Tibial artery (tissue), 4 donors: Measurements from ENCODE around the gene DHRS13.

Source experiments
- DNase-seq, 2 donors: peaks; one replicate each; pipeline ENCODE4 v3.0.0-alpha.2; 2019
- H3K27ac ChIP-seq, 2 donors: fragments of 200-600 bp; sonication (generic) in 1 of 2; 1 replicate in 1 of 2; 2 replicates in 1 of 2; pipeline ENCODE4 v1.5.1; 2018 to 2019; ENCODE audit warnings: mild to moderate bottlenecking in 1 of 2
- H3K27me3 ChIP-seq, 2 donors: fragments of 200-600 bp; sonication (generic) in 1 of 2; one replicate each; pipeline versions ENCODE4 v1.5.1 to v1.6.0; 2016 to 2019
- H3K36me3 ChIP-seq, 3 donors: fragments of 200-600 bp; sonication (generic) in 2 of 3; one replicate each; pipeline ENCODE4 v1.5.1; 2016 to 2019; ENCODE audit warnings: mild to moderate bottlenecking in 2 of 3
- H3K4me1 ChIP-seq, 4 donors: fragments of 200-600 bp; sonication (generic) in 2 of 4; 1 replicate in 3 of 4; 2 replicates in 1 of 4; pipeline ENCODE4 v1.5.1; 2016 to 2019
- H3K4me3 ChIP-seq, 2 donors: fragments of 200-600 bp; sonication (generic) in 1 of 2; 1 replicate in 1 of 2; 2 replicates in 1 of 2; pipeline ENCODE4 v1.5.1; 2018 to 2019; ENCODE audit warnings: mild to moderate bottlenecking in 2 of 2
- H3K9me3 ChIP-seq, 3 donors: fragments of 200-600 bp; sonication (generic) in 1 of 3; one replicate each; pipeline ENCODE4 v1.5.1; 2016 to 2019
- intact Hi-C: fragments of 100-400 bp; cut with DNase I; formaldehyde crosslinking; loops from one replicate; pipeline ENCODE4 v1.15.0; 2023; ENCODE audit warnings: low total_unique reads
- TF ChIP-seq, protein P1 (sequence below), 2 experiments: fragments of 200-600 bp in 1 of 2; fragments of 450-650 bp in 1 of 2; IDR thresholded peaks; one replicate each; pipeline ENCODE4 v1.5.1; 2017 to 2019; ENCODE audit warnings: antibody characterized with exemption in 2 of 2, mild to moderate bottlenecking in 1 of 2, moderate library complexity in 1 of 2

Gene DHRS13

DNA sequence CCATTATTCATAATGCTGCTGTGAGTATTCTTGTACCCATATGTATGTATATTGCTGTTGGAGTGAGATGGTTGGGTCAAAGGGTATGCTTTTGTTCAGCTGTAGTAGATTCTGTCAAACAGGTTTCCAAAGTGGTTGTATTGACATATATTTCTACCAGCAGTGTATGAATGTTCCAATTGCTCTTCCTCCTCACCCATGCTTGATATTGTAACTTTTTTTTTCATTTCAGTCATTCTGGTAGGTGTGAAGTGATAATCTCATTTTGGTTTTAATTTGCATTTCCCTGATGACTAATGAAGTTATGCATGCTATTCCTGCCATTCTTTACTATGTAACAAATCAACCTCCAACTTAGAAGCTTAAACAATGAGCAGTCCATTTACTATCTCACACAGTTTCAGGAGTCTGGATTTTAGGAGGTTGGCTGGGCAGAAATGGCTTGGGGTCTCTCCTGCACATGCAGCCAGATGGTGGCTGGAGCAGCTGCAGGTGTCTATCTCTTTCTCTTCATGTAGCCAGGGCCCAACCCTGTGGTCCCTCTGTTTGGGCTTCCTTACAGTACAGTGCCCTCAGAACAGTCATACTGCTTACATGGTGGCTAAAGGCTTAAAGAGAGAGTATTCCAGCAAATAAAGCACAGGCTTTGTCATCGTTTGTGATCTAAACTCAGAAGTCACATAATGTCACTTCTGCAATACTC is 26.9 kb downstream of the DHRS13 start:
- H3K4me3 ChIP-seq, result no peak overlapping the region
- no peak for DNase-seq
- no peaks in the 10 kb centered on the region for H3K4me1 ChIP-seq
- intact Hi-C loops, result no loop called here
- peaks cover 24 to 37% (median 30%) of the 10 kb centered on the region in 3 donors for H3K36me3 ChIP-seq
- no peaks in the 10 kb centered on the region for H3K9me3 ChIP-seq
- no peak overlapping the region for H3K27ac ChIP-seq
- H3K27me3 ChIP-seq, result no peaks in the 10 kb centered on the region
- TF ChIP-seq, protein P1, sequence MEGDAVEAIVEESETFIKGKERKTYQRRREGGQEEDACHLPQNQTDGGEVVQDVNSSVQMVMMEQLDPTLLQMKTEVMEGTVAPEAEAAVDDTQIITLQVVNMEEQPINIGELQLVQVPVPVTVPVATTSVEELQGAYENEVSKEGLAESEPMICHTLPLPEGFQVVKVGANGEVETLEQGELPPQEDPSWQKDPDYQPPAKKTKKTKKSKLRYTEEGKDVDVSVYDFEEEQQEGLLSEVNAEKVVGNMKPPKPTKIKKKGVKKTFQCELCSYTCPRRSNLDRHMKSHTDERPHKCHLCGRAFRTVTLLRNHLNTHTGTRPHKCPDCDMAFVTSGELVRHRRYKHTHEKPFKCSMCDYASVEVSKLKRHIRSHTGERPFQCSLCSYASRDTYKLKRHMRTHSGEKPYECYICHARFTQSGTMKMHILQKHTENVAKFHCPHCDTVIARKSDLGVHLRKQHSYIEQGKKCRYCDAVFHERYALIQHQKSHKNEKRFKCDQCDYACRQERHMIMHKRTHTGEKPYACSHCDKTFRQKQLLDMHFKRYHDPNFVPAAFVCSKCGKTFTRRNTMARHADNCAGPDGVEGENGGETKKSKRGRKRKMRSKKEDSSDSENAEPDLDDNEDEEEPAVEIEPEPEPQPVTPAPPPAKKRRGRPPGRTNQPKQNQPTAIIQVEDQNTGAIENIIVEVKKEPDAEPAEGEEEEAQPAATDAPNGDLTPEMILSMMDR (IDR thresholded peaks at IDR 0.05), result no peak

DNA sequence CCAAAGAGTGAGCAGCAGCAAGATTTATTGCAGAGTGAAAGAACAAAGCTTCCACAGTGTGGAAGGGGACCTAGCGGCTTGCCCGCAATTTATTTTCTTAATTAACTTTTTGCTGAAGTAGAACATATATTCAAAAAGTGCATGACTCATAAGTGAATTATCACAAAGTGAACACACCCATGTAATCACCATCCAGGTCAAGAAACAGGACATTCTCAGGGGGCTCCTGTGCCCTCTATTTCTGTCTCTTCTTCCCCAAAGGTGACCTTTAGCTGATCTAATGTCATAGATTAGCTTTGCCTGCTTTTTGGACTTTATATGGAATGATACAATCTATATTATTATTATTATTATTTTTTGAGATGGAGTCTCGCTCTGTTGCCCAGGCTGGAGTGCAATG is 28.1 kb downstream of the DHRS13 start:
- H3K9me3 ChIP-seq, result no peaks in the 10 kb centered on the region
- intact Hi-C loops, result no loop called here
- TF ChIP-seq, protein P1 (IDR thresholded peaks at IDR 0.05), result no peak
- H3K36me3 ChIP-seq, result peaks cover 12 to 24% (median 17%) of the 10 kb centered on the region in 3 donors
- H3K27ac ChIP-seq, result no peak overlapping the region
- no peaks in the 10 kb centered on the region for H3K4me1 ChIP-seq
- H3K27me3 ChIP-seq, result no peaks in the 10 kb centered on the region
- no peak for DNase-seq
- no peak overlapping the region for H3K4me3 ChIP-seq

DNA sequence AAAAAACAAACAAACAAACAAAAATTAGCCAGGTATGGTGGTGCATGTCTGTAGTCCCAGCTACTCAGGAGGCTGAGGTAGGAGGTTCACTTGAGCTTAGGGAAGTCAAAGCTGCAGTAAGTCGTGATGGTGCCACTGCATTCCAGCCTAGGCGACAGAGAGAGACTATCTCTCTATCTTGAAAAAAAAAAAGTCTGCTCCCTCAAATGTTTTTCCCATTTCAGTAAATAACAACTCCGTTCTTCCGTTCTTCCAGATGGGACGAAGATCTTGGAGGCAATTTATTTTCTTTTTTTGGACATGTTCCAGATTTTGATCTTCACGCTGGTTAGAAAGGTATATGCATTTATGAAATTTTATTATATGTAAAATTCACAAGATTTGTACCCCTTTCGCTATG is 29.0 kb downstream of the DHRS13 start:
- no peaks in the 10 kb centered on the region for H3K27me3 ChIP-seq
- TF ChIP-seq, protein P1 (IDR thresholded peaks at IDR 0.05), result no peak
- H3K9me3 ChIP-seq, result no peaks in the 10 kb centered on the region
- peaks cover 3 to 15% (median 8%) of the 10 kb centered on the region in 3 donors for H3K36me3 ChIP-seq
- no peak overlapping the region for H3K4me3 ChIP-seq
- H3K4me1 ChIP-seq, result no peaks in the 10 kb centered on the region
- H3K27ac ChIP-seq, result no peak overlapping the region
- intact Hi-C loops, result no loop called here
- DNase-seq, result no peak

DNA sequence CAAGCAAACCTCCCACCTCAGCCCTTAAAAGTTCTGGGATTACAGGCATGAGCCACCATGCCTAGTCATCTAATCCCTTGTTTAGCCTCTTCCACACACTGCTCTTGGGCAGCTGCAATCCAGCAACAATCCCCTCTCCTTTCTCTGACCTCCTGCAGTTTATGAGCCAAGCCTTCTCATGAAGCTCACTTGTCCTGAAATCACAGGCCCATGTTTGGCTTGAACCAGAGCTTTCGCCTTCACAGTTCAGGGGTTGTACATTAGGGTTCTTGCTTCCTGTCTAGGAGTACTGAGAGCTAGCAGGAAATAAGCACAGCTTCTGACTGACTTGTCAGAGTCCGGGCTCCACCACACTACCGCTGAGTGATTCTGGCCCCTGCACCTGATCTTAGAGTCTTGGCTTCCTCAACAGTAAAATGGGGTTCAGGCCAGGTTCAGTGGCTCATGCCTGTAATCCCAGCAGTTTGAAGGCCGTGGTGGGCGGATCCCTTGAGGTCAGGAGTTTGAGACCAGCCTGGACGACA is 31.8 kb downstream of the DHRS13 start:
- no peak overlapping the region for H3K27ac ChIP-seq
- H3K27me3 ChIP-seq, result no peaks in the 10 kb centered on the region
- H3K36me3 ChIP-seq, result no peaks in the 10 kb centered on the region
- intact Hi-C loops, result no loop called here
- H3K9me3 ChIP-seq, result no peaks in the 10 kb centered on the region
- no peaks in the 10 kb centered on the region for H3K4me1 ChIP-seq
- TF ChIP-seq, protein P1 (IDR thresholded peaks at IDR 0.05), result no peak
- no peak for DNase-seq
- no peak overlapping the region for H3K4me3 ChIP-seq

DNA sequence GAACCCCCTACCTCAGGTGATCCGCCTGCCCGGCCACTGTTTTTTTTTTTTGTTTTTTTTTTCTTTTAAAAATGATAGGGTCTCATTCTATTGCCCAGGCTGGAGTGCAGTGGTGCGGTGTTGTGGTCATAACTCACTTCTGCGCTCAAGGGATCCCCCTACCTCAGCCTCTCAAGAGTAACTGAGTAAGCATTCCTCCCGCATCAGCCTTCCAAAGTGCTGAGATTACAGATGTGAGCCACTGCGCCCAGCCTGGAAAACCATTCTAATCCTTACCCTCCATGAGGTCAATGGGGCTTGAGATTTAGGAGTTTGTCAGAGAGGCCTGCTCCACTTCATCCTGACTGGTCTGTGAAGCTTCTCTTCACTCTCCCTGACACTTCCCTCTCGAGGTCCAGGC is 35.6 kb downstream of the DHRS13 start:
- DNase-seq, result no peak
- no peak overlapping the region for H3K4me3 ChIP-seq
- no peaks in the 10 kb centered on the region for H3K27me3 ChIP-seq
- TF ChIP-seq, protein P1 (IDR thresholded peaks at IDR 0.05), result no peak
- intact Hi-C loops, result no loop called here
- H3K27ac ChIP-seq, result no peak overlapping the region
- H3K4me1 ChIP-seq, result no peaks in the 10 kb centered on the region
- H3K9me3 ChIP-seq, result no peaks in the 10 kb centered on the region
- peaks cover 0 to 7% (median 0%) of the 10 kb centered on the region in 3 donors for H3K36me3 ChIP-seq
